GM20000 (cell line): ENCODE data around the gene SNX25.

Experiments
- DNase-seq: peaks from one replicate; pipeline ENCODE4 v3.0.0; 2012; ENCODE audit warnings: low spot score
- TF ChIP-seq, protein P1 (sequence below): IDR thresholded peaks from 2 replicates; pipeline ENCODE4 v1.5.1; 2012; ENCODE audit warnings: mild to moderate bottlenecking, control low read depth; ENCODE audit errors: extremely low read depth, missing control alignments

Gene SNX25

DNA sequence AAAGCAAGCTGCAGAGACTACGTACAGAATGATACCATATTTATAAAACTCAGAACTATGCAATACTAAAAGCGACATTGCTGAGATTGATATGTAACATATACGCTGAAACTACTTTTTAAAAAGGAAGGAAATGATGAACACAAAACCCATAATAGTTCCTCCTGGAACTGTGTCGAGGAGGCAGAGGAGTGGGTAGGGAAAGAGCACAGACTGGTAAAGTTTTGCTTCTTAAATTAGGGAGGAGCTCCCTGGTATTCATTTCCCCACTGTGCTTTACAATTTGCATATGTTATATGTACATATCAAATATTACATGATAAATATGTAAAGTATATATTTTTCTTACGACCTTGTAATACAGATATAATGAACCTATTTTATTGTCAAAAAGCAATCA lies 202.5 kb downstream of the SNX25 start:
- DNase-seq: no peak
- TF ChIP-seq, protein P1, sequence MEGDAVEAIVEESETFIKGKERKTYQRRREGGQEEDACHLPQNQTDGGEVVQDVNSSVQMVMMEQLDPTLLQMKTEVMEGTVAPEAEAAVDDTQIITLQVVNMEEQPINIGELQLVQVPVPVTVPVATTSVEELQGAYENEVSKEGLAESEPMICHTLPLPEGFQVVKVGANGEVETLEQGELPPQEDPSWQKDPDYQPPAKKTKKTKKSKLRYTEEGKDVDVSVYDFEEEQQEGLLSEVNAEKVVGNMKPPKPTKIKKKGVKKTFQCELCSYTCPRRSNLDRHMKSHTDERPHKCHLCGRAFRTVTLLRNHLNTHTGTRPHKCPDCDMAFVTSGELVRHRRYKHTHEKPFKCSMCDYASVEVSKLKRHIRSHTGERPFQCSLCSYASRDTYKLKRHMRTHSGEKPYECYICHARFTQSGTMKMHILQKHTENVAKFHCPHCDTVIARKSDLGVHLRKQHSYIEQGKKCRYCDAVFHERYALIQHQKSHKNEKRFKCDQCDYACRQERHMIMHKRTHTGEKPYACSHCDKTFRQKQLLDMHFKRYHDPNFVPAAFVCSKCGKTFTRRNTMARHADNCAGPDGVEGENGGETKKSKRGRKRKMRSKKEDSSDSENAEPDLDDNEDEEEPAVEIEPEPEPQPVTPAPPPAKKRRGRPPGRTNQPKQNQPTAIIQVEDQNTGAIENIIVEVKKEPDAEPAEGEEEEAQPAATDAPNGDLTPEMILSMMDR: no peak

DNA sequence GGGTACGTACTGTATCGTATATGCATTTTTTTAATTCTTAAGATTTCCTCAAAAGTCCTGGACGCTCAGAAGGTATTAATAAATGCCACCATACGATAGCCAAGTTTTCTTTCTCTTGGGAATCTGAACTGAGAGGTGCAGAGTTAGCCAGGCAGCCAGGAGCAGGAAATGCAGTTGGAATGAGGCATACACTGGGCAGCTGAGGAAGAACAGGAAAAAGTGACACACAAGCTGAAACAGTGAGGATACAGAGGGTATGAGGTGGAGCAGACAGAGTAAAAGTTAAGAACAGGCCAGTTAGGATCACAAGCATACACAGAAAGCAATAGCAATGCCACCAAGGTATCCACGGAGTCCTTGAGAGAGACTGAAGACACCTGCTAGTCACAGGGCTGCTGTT lies 203.0 kb downstream of the SNX25 start:
- no peak for DNase-seq
- TF ChIP-seq, protein P1: no peak
